Stomach (tissue), 9 donors: Measurements from ENCODE around the gene WDSUB1. TPM values are rescaled to one million over a fixed set of nuclear protein-coding genes. Genes with fewer than 3 reads are reported as not detected.

Experiments used
- DNase-seq, 2 donors: peaks; one replicate each; pipeline versions ENCODE4 v3.0.0 to v3.0.0-alpha.2; 2013 to 2019
- H3K27ac ChIP-seq, 5 donors: fragments of 200-600 bp in 4 of 5; sonication (generic) in 4 of 5; one replicate each; pipeline ENCODE4 v1.5.1; 2013 to 2019; ENCODE audit warnings: mild to moderate bottlenecking in 1 of 5, moderate library complexity in 1 of 5
- H3K27me3 ChIP-seq, 3 donors: fragments of 200-600 bp; sonication (generic); one replicate each; pipeline ENCODE4 v1.5.1; 2017 to 2019; ENCODE audit warnings: mixed run types in 1 of 3
- H3K36me3 ChIP-seq, 4 donors: fragments of 200-600 bp; sonication (generic); 1 replicate in 3 of 4; 2 replicates in 1 of 4; pipeline ENCODE4 v1.5.1; 2016 to 2019
- H3K4me1 ChIP-seq, 4 donors: fragments of 200-600 bp; sonication (generic); one replicate each; pipeline ENCODE4 v1.5.1; 2016 to 2019
- H3K4me3 ChIP-seq, 4 donors: fragments of 200-600 bp; sonication (generic) in 3 of 4; one replicate each; pipeline ENCODE4 v1.5.1; 2016 to 2019; ENCODE audit warnings: mild to moderate bottlenecking in 1 of 4
- H3K9me3 ChIP-seq, 4 donors: fragments of 200-600 bp; sonication (generic); one replicate each; pipeline ENCODE4 v1.5.1; 2016 to 2019
- CTCF ChIP-seq, 7 experiments: fragments of 450-650 bp in 4 of 7; fragments of 200-600 bp in 3 of 7; sonication (generic) in 3 of 7; IDR thresholded peaks; one replicate each; pipeline ENCODE4 v1.5.1; 2016 to 2019; ENCODE audit warnings: antibody characterized with exemption in 7 of 7, control low read depth in 2 of 7, mild to moderate bottlenecking in 1 of 7
- EP300 ChIP-seq: sonication (generic); formaldehyde crosslinking; IDR thresholded peaks from one replicate; pipeline ENCODE4 v1.6.1; 2017; ENCODE audit warnings: antibody characterized with exemption
- POLR2A ChIP-seq, 4 donors: fragments of 450-650 bp; IDR thresholded peaks; one replicate each; pipeline ENCODE4 v1.6.1; 2016; ENCODE audit warnings: antibody characterized with exemption in 4 of 4, control low read depth in 2 of 4, mild to moderate bottlenecking in 1 of 4, moderate library complexity in 1 of 4
- POLR2AphosphoS5 ChIP-seq, 3 donors: sonication (generic); formaldehyde crosslinking; IDR thresholded peaks; one replicate each; pipeline ENCODE4 v1.6.1; 2016; ENCODE audit warnings: antibody characterized with exemption in 3 of 3
- WGBS, 5 donors: extraction: QIAGEN DNeasy Blood & Tissue Kit in 3 of 5; methylation state at CpG; one replicate each; pipeline versions ENCODE4 v1.1.5 to v1.1.7; 2013 to 2018; 5-methylcytosine and 5-hydroxymethylcytosine counted together
- intact Hi-C: fragments of 100-400 bp; cut with DNase I; formaldehyde crosslinking; loops from one replicate; pipeline ENCODE4 v1.15.1; 2023; ENCODE audit warnings: low total_unique reads
- polyA plus RNA-seq, 3 donors: library from polyadenylated mRNA; stranded (reverse); fragments of 200-250 nt; gene quantifications; one replicate each; pipeline ENCODE4 v1.2.3, GENCODE V29; 2013
- total RNA-seq, 5 donors: library from RNA; depleted of rRNA; stranded (reverse); fragments of >200 nt; gene quantifications; one replicate each; pipeline versions ENCODE4 v1.1.0 to v1.2.3, GENCODE V29; 2014 to 2016
- donor health status: healthy with polysubstance abuse.
- donor health status: Bipolar disorder and iron deficiency.
- donor health status: healthy.

Gene WDSUB1
- total and polyA plus RNA-seq, 8 donors, result 1.3 to 16.3 (median 6.3) TPM

GRCh38 chr2:159215116-159215515, 71.4 kb downstream of the WDSUB1 start:
- 91 to 93% (median 92%) methylated on average over 5 to 7 of the region's 7 CpGs for WGBS, 5 donors
- no peaks in the 10 kb centered on the region for H3K27me3 ChIP-seq
- intact Hi-C loops, result no loop called here
- H3K4me1 ChIP-seq, result no peaks in the 10 kb centered on the region
- H3K9me3 ChIP-seq, result no peaks in the 10 kb centered on the region
- no peak overlapping the region for H3K4me3 ChIP-seq
- no peak for DNase-seq
- no peak overlapping the region for H3K27ac ChIP-seq
- TF ChIP-seq EP300, result no peak
- TF ChIP-seq POLR2AphosphoS5 (IDR thresholded peaks at IDR 0.05), result no peak
- no peak for TF ChIP-seq POLR2A (IDR thresholded peaks at IDR 0.05)
- no peak for TF ChIP-seq CTCF (IDR thresholded peaks at IDR 0.05)
- peaks cover 14 to 82% (median 64%) of the 10 kb centered on the region in 4 donors for H3K36me3 ChIP-seq

DNA sequence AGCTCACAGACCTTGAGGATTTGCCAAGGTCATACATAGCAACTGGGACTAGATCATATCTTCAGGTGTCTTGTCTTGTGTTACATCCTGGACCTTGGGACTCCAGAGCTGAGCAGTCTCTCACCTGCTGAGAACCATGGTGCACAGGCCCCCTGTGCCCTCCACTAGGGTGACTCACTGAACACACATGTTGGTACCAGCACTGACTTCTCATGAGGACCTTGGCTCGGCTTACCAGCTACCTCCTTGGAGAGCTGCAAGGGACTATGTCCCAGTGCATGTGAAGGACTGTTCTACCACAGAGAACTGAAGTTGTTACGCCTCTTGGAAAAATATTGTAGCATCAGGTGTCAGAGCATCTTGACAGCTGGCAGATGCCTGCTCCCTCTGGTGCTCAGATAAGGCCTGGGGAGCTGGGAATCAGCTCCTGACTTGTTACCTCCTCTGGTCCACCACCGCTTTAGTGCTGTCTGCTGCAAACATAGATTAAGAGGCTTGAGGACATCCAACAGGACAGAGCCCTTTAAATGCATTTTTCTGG, 72.1 kb downstream of the WDSUB1 start:
- Histone ChIP-seq H3K4me1 (peaks cover 0 to 3% (median 0%) of the 10 kb centered on the region in 4 donors), H3K27ac (no peak overlapping the region), H3K27me3 (no peaks in the 10 kb centered on the region), H3K36me3 (peaks cover 9 to 78% (median 57%) of the 10 kb centered on the region in 4 donors), H3K9me3 (no peaks in the 10 kb centered on the region), H3K4me3 (no peak overlapping the region)
- intact Hi-C loops, result no loop called here
- no peak for DNase-seq
- 80 to 99% (median 93%) methylated on average over 3 of the region's 3 CpGs for WGBS, 5 donors
- no peak for TF ChIP-seq EP300
- TF ChIP-seq CTCF (IDR thresholded peaks at IDR 0.05), result no peak
- TF ChIP-seq POLR2A (IDR thresholded peaks at IDR 0.05), result no peak
- no peak for TF ChIP-seq POLR2AphosphoS5 (IDR thresholded peaks at IDR 0.05)

DNA sequence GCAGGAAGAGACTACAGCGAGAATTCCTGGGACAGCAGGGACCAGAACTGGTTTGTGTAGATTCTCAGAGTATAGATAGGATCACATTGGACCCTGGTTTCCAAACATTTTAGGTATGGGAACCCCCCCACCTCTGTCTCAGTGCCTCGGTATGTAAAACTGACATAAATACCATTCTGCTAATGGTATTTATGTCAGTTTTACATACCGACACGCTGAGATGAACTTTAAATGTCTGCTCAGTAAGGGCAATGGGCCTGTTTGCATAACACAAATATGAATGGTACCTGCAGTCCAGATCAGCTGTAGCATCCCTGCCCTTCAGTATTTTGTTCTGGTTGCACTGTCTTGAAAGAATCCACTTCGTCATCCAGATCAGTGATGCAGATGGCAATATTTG, 73.2 kb downstream of the WDSUB1 start:
- H3K4me3 ChIP-seq, result no peak overlapping the region
- H3K4me1 ChIP-seq, result peaks cover 0 to 4% (median 0%) of the 10 kb centered on the region in 4 donors
- no peaks in the 10 kb centered on the region for H3K27me3 ChIP-seq
- DNase-seq, result no peak
- H3K27ac ChIP-seq, result no peak overlapping the region
- intact Hi-C loops, result no loop called here
- H3K36me3 ChIP-seq, result peaks cover 4 to 75% (median 49%) of the 10 kb centered on the region in 4 donors
- no peaks in the 10 kb centered on the region for H3K9me3 ChIP-seq
- TF ChIP-seq CTCF (IDR thresholded peaks at IDR 0.05), result no peak
- no peak for TF ChIP-seq EP300
- no peak for TF ChIP-seq POLR2A (IDR thresholded peaks at IDR 0.05)
- TF ChIP-seq POLR2AphosphoS5 (IDR thresholded peaks at IDR 0.05), result no peak
- WGBS, 5 donors, result 90 to 97% (median 95%) methylated on average over 5 of the region's 5 CpGs

GRCh38 chr2:159211447-159212396, 74.8 kb downstream of the WDSUB1 start:
- 71 to 78% (median 75%) methylated on average over 14 of the region's 14 CpGs for WGBS, 5 donors
- no peak overlapping the region for H3K27ac ChIP-seq
- no peaks in the 10 kb centered on the region for H3K27me3 ChIP-seq
- no peak for TF ChIP-seq POLR2AphosphoS5 (IDR thresholded peaks at IDR 0.05)
- TF ChIP-seq POLR2A (IDR thresholded peaks at IDR 0.05), result no peak
- no peaks in the 10 kb centered on the region for H3K9me3 ChIP-seq
- H3K4me3 ChIP-seq, result no peak overlapping the region
- DNase-seq, result no peak
- peaks cover 0 to 4% (median 0%) of the 10 kb centered on the region in 4 donors for H3K4me1 ChIP-seq
- H3K36me3 ChIP-seq, result peaks cover 4 to 61% (median 35%) of the 10 kb centered on the region in 4 donors
- intact Hi-C loops, result no loop called here
